HepG2 (cell line): ENCODE data around the gene PTPMT1. TPM values are rescaled to one million over a fixed set of nuclear protein-coding genes. Genes with fewer than 3 reads are reported as not detected.

Experiments used
- ADNP ChIP-seq: sonication (generic); formaldehyde crosslinking; IDR thresholded peaks from 2 replicates; pipeline ENCODE4 v1.4.0; 2020; ENCODE audit warnings: missing genetic modification reagents
- ATM ChIP-seq: fragments of 450-650 bp; IDR thresholded peaks from 2 replicates; pipeline ENCODE4 v1.7.1; 2017; ENCODE audit warnings: mild to moderate bottlenecking, borderline replicate concordance
- FOXP4 ChIP-seq: sonication (generic); formaldehyde crosslinking; IDR thresholded peaks from 2 replicates; pipeline ENCODE4 v1.4.0; 2020; ENCODE audit warnings: missing genetic modification reagents
- HNRNPH1 ChIP-seq: fragments of 200-400 bp; formaldehyde crosslinking; optimal IDR thresholded peaks from 2 replicates; pipeline ENCODE3; 2017; ENCODE audit warnings: mild to moderate bottlenecking, low read depth, low read length
- HOXD1 ChIP-seq: sonication (generic); formaldehyde crosslinking; IDR thresholded peaks from 2 replicates; pipeline ENCODE4 v1.5.0; 2020; ENCODE audit warnings: missing genetic modification reagents
- KLF11 ChIP-seq: IDR thresholded peaks from 2 replicates; pipeline ENCODE4 v1.6.1; 2016; ENCODE audit warnings: missing compliant biosample characterization
- MAFG ChIP-seq: sonication (generic); formaldehyde crosslinking; IDR thresholded peaks from 2 replicates; pipeline ENCODE4 v1.5.1; 2020; ENCODE audit warnings: mild to moderate bottlenecking, missing genetic modification reagents
- MED13 ChIP-seq: sonication (generic); formaldehyde crosslinking; IDR thresholded peaks from 2 replicates; pipeline ENCODE4 v1.5.0; 2020; ENCODE audit warnings: missing genetic modification reagents
- MXD4 ChIP-seq: IDR thresholded peaks from 2 replicates; pipeline ENCODE4 v1.6.1; 2016; ENCODE audit warnings: mild to moderate bottlenecking, missing biosample characterization, missing genetic modification reagents
- NFKB2 ChIP-seq: sonication (generic); formaldehyde crosslinking; IDR thresholded peaks from 2 replicates; pipeline ENCODE4 v1.4.0; 2020; ENCODE audit warnings: missing genetic modification reagents, borderline replicate concordance
- NONO ChIP-seq, 2 experiments: fragments of 450-650 bp in 1 of 2; sonication (generic) in 1 of 2; formaldehyde crosslinking in 1 of 2; IDR thresholded peaks in 1 of 2; conservative IDR thresholded peaks in 1 of 2; 2 replicates each; pipeline versions ENCODE4 v1.6.1 to v1.8.0; 2017 to 2022; ENCODE audit warnings: mild to moderate bottlenecking in 1 of 2, missing genetic modification reagents in 1 of 2, moderate library complexity in 1 of 2
- PBX2 ChIP-seq: IDR thresholded peaks from 2 replicates; pipeline ENCODE4 v1.6.1; 2016; ENCODE audit warnings: control low read depth
- SP2 ChIP-seq: sonication (generic); formaldehyde crosslinking; IDR thresholded peaks from 2 replicates; pipeline ENCODE4 v1.5.1; 2020; ENCODE audit warnings: mild to moderate bottlenecking, missing genetic modification reagents
- TEAD2 ChIP-seq: sonication (generic); formaldehyde crosslinking; IDR thresholded peaks from 2 replicates; pipeline ENCODE4 v1.9.0; 2021; ENCODE audit warnings: missing genetic modification reagents
- WIZ ChIP-seq: sonication (generic); formaldehyde crosslinking; IDR thresholded peaks from 2 replicates; pipeline ENCODE4 v1.5.1; 2020; ENCODE audit warnings: mild to moderate bottlenecking, missing genetic modification reagents
- ZBTB3 ChIP-seq: sonication (generic); formaldehyde crosslinking; IDR thresholded peaks from 2 replicates; pipeline ENCODE4 v1.4.0; 2020; ENCODE audit warnings: low read depth, mild to moderate bottlenecking, moderate library complexity, missing genetic modification reagents, borderline replicate concordance
- ZNF124 ChIP-seq: sonication (generic); formaldehyde crosslinking; IDR thresholded peaks from 2 replicates; pipeline ENCODE4 v1.4.0; 2020; ENCODE audit warnings: missing genetic modification reagents
- ZNF335 ChIP-seq: sonication (generic); formaldehyde crosslinking; IDR thresholded peaks from 2 replicates; pipeline ENCODE4 v1.4.0; 2020; ENCODE audit warnings: missing genetic modification reagents
- ZNF441 ChIP-seq: sonication (generic); formaldehyde crosslinking; IDR thresholded peaks from 2 replicates; pipeline ENCODE4 v1.7.0; 2021; ENCODE audit warnings: missing genetic modification reagents, borderline replicate concordance
- ZNF564 ChIP-seq: sonication (generic); formaldehyde crosslinking; IDR thresholded peaks from 2 replicates; pipeline ENCODE4 v1.8.1; 2023; ENCODE audit warnings: mild to moderate bottlenecking, missing genetic modification reagents
- ZNF615 ChIP-seq: sonication (generic); formaldehyde crosslinking; IDR thresholded peaks from 2 replicates; pipeline ENCODE4 v1.5.0; 2020; ENCODE audit warnings: mild to moderate bottlenecking, missing genetic modification reagents, borderline replicate concordance
- ZNF781 ChIP-seq: sonication (generic); formaldehyde crosslinking; IDR thresholded peaks from 2 replicates; pipeline ENCODE4 v1.5.1; 2020; ENCODE audit warnings: borderline replicate concordance, mild to moderate bottlenecking, missing genetic modification reagents; ENCODE audit errors: not compliant biosample characterization
- polyA plus RNA-seq, 8 experiments: library from polyadenylated mRNA; depleted of rRNA in 3 of 8; stranded (reverse) in 7 of 8; unstranded in 1 of 8; fragments of >200 nt; fragmentation: Illumina TruSeq in 4 of 8; extraction: Trizol in 4 of 8; gene quantifications; 2 replicates each; pipeline versions ENCODE4 v1.2.1 to v1.2.3, GENCODE V29; 2011 to 2016; ENCODE audit warnings: low read depth in 4 of 8, missing spikeins in 1 of 8, mixed read lengths in 1 of 8; ENCODE audit not compliant: insufficient read depth in 1 of 8
- total RNA-seq, 5 experiments: library from RNA; depleted of rRNA; stranded (reverse); fragments of >200 nt; fragmentation: Illumina TruSeq; extraction: Trizol; gene quantifications; 2 replicates each; pipeline ENCODE4 v1.2.3, GENCODE V29; 2016; ENCODE audit warnings: low read depth in 1 of 5
- TF ChIP-seq, protein P1 (sequence below), 2 experiments: IDR thresholded peaks; 2 replicates each; pipeline ENCODE4 v1.6.1; 2011 to 2012; ENCODE audit warnings: low read length in 2 of 2, borderline replicate concordance in 1 of 2, low read depth in 1 of 2, mild to moderate bottlenecking in 1 of 2, moderate library complexity in 1 of 2
- TF ChIP-seq, protein P2 (sequence below): sonication (generic); formaldehyde crosslinking; IDR thresholded peaks from 2 replicates; pipeline ENCODE4 v1.5.0; 2020; ENCODE audit warnings: missing genetic modification reagents

PTPMT1 gene
- total and polyA plus RNA-seq, 2 of the 13 experiments (the other 11 are each of a cell fraction or from before 2014, with no cell fraction given): 55.6 to 129 TPM

DNA sequence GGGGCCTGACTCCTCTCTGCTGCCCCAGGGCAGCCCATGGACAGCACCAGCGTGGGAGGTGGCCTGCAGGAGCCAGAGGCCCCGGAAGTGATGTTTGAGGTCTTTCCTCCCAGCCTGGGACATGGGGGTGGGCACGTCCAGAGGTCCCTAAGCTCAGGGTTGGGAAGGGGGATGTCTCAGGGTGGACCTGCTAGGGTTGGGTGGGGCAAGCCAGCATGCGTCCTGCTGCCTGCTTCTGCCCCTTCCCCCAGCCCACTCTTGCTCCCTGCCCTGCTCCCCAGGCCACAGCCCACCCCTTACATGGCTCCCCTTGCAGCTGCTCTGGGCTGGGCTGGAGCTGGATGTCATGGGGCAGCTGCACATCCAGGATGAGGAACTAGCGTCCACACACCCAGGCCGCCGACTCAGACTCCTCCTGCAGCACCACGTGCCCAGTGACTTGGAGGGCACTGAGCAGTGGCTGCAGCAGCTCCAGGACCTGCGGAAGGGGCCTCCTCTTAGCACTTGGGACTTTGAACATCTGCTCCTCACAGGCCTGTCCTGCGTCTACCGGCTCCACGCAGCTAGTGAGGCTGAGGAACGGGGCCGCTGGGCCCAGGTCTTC, 22.4 kb downstream of the PTPMT1 start (continued):
- TF ChIP-seq, protein P1, sequence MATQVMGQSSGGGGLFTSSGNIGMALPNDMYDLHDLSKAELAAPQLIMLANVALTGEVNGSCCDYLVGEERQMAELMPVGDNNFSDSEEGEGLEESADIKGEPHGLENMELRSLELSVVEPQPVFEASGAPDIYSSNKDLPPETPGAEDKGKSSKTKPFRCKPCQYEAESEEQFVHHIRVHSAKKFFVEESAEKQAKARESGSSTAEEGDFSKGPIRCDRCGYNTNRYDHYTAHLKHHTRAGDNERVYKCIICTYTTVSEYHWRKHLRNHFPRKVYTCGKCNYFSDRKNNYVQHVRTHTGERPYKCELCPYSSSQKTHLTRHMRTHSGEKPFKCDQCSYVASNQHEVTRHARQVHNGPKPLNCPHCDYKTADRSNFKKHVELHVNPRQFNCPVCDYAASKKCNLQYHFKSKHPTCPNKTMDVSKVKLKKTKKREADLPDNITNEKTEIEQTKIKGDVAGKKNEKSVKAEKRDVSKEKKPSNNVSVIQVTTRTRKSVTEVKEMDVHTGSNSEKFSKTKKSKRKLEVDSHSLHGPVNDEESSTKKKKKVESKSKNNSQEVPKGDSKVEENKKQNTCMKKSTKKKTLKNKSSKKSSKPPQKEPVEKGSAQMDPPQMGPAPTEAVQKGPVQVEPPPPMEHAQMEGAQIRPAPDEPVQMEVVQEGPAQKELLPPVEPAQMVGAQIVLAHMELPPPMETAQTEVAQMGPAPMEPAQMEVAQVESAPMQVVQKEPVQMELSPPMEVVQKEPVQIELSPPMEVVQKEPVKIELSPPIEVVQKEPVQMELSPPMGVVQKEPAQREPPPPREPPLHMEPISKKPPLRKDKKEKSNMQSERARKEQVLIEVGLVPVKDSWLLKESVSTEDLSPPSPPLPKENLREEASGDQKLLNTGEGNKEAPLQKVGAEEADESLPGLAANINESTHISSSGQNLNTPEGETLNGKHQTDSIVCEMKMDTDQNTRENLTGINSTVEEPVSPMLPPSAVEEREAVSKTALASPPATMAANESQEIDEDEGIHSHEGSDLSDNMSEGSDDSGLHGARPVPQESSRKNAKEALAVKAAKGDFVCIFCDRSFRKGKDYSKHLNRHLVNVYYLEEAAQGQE (IDR thresholded peaks at IDR 0.05; ENCODE audit: borderline replicate concordance in 1 of 2, low read depth in 1 of 2, low read length in 2 of 2): no peak
- no peak; the same call in 1 of the 2 replicates for TF ChIP-seq ZNF564 (CRISPR knock-in tag)
- TF ChIP-seq PBX2 (CRISPR knock-in tag): no peak
- TF ChIP-seq ZNF781 (CRISPR knock-in tag): peak; percentile 15
- TF ChIP-seq MAFG (CRISPR knock-in tag): no peak
- TF ChIP-seq ZNF124: no peak
- TF ChIP-seq NFKB2 (CRISPR knock-in tag): peak; percentile 67; the same call in 1 of the 2 replicates
- no peak for TF ChIP-seq MED13 (CRISPR knock-in tag)
- no peak for TF ChIP-seq TEAD2 (CRISPR knock-in tag)
- no peak for TF ChIP-seq SP2
- TF ChIP-seq ZNF441 (CRISPR knock-in tag): no peak
- TF ChIP-seq ZNF615: no peak
- no peak for TF ChIP-seq ADNP (CRISPR knock-in tag)
- no peak for TF ChIP-seq FOXP4 (CRISPR knock-in tag)
- no peak for TF ChIP-seq KLF11 (CRISPR knock-in tag)
- 0 out of 2 replicates have a peak, but pooled peaks have one; percentile 17 for TF ChIP-seq ZNF335
- TF ChIP-seq HOXD1 (CRISPR knock-in tag): 0 out of 2 replicates have a peak, but pooled peaks have one; percentile 30
- no peak for TF ChIP-seq ATM
- no peak for TF ChIP-seq NONO (IDR thresholded peaks at IDR 0.05)
- no peak for TF ChIP-seq NONO (CRISPR knock-in tag; conservative IDR thresholded peaks at IDR 0.05)
- TF ChIP-seq WIZ: no peak
- TF ChIP-seq, protein P2, sequence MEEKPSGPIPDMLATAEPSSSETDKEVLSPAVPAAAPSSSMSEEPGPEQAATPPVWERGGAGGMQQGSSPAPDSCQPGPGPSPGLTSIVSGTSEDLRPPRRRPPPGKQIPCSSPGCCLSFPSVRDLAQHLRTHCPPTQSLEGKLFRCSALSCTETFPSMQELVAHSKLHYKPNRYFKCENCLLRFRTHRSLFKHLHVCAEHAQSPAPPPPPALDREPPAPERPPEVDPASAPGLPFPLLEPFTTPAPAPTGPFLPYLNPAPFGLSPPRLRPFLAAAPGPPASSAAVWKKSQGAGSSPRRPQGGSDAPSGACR: no peak
- no peak for TF ChIP-seq HNRNPH1
- no peak for TF ChIP-seq MXD4 (CRISPR knock-in tag)
- no peak for TF ChIP-seq ZBTB3
